ENCODE results near the gene MRPS21.
A peak's percentile ranks its signal among the peaks of the same experiment; 100 is the strongest.
"Not testable (repeated sequence)": the region's sequence is repeated elsewhere in the genome, so short reads cannot be mapped to it uniquely, and the experiment has no call there.

MRPS21 gene

GRCh38 chr1:150281758-150282557 lies 11.7 kb upstream of the MRPS21 start, which contains the start of gene CIART:
TSS of gene CIART (plus strand) at chr1:150282554. CDS start at chr1:150283268, 714 bp downstream.
- DNase-seq, result peak; percentile 79

GRCh38 chr1:150282558-150282958 lies 11.1 kb upstream of the MRPS21 start:
- no peak for DNase-seq

- DNase-seq, result no peak
Observed at GRCh38 chr1:150283260-150283659, 10.4 kb upstream of the MRPS21 start.

- DNase-seq, result no peak
Observed at GRCh38 chr1:150288382-150288781, 5.3 kb upstream of the MRPS21 start.

- DNase-seq, result no peak
Observed at GRCh38 chr1:150288822-150289221, 4.8 kb upstream of the MRPS21 start.

GRCh38 chr1:150295476-150295875 lies 1.8 kb downstream of the MRPS21 start:
- no peak for DNase-seq

GRCh38 chr1:150299716-150300115 lies 6.1 kb downstream of the MRPS21 start:
- DNase-seq, result no peak

- no peak for DNase-seq
Observed at GRCh38 chr1:150302338-150302737, 8.7 kb downstream of the MRPS21 start.

GRCh38 chr1:150302902-150303301 lies 9.2 kb downstream of the MRPS21 start:
- no peak for DNase-seq

- DNase-seq, result not testable (repeated sequence)
Observed at GRCh38 chr1:150308585-150308984, 14.9 kb downstream of the MRPS21 start.

- no peak for DNase-seq
Observed at GRCh38 chr1:150309758-150310508, 16.3 kb downstream of the MRPS21 start.

GRCh38 chr1:150311762-150312161 lies 18.1 kb downstream of the MRPS21 start:
- no peak for DNase-seq

GRCh38 chr1:150314691-150315090 lies 21.0 kb downstream of the MRPS21 start:
- DNase-seq, result not testable (repeated sequence)

- no peak for DNase-seq
Observed at GRCh38 chr1:150320667-150320978, 27.0 kb downstream of the MRPS21 start.

- no peak for DNase-seq
Observed at GRCh38 chr1:150321826-150322166, 28.1 kb downstream of the MRPS21 start.

- peak; percentile 1 for DNase-seq
Observed at GRCh38 chr1:150322310-150322709, 28.6 kb downstream of the MRPS21 start.

- DNase-seq, result no peak
Observed at GRCh38 chr1:150332651-150333290, 39.1 kb downstream of the MRPS21 start.

GRCh38 chr1:150346316-150346715 lies 52.7 kb downstream of the MRPS21 start:
- no peak for DNase-seq

GRCh38 chr1:150352866-150353265 lies 59.2 kb downstream of the MRPS21 start:
- DNase-seq, result no peak
